Activated effector memory CD4-positive, alpha-beta T cell treated with anti-CD3 and anti-CD28 coated beads, Interleukin-2, amount 50 U/mL, for 16 hours (primary cell): ENCODE results near the gene ARID3C.

Experiments used
- DNase-seq: peaks from one replicate; pipeline ENCODE4 v3.0.0-alpha.2; 2020

Gene ARID3C

GRCh38 chr9:34576597-34577399 lies 52.1 kb downstream of the ARID3C start:
- DNase-seq = no peak

GRCh38 chr9:34575862-34576596 lies 52.8 kb downstream of the ARID3C start:
- DNase-seq = no peak

GRCh38 chr9:34575241-34575640 lies 53.6 kb downstream of the ARID3C start:
- DNase-seq = no peak

GRCh38 chr9:34574571-34574970 lies 54.3 kb downstream of the ARID3C start:
- DNase-seq = no peak

GRCh38 chr9:34573599-34574325 lies 55.1 kb downstream of the ARID3C start:
- no peak for DNase-seq

- DNase-seq = no peak
These were observed 56.2 kb downstream of the ARID3C start for GRCh38 chr9:34572628-34573027.

GRCh38 chr9:34572092-34572491 lies 56.8 kb downstream of the ARID3C start:
- DNase-seq = no peak

GRCh38 chr9:34571481-34571810 lies 57.4 kb downstream of the ARID3C start:
- DNase-seq = no peak
